ENCODE data around the gene ORC4.
A peak's percentile ranks its signal among the peaks of the same experiment; 100 is the strongest.

ORC4 gene

DNA sequence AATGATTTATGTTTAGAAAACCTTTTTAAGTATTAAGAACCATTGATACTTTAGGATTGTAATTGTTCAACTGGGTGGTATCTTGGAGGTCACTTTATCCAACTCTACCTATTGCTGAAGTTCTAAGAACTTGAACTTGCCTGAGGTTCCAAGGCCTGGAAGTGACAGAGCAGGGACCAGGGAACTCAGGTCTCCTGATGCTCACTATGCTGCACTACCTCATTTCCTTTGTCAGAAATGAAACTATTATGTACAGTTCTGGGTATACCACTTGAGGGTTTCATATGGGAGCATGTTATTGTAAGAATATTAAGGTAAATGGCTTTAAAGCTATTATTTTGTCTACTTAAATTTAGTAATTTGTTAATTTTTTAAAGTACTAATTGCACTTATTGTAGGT lies 3.3 kb upstream of the ORC4 start:
- H3K4me3 ChIP-seq (IDR thresholded peaks at IDR 0.05; ENCODE audit: insufficient read depth, low read depth, low read length), result no peak overlapping the region
- no peaks in the 10 kb centered on the region for H4K20me1 ChIP-seq (ENCODE audit: insufficient read depth)
- H3K4me1 ChIP-seq (ENCODE audit: low read depth, poor library complexity, severe bottlenecking), result peaks cover 28% of the 10 kb centered on the region
- no peak overlapping the region for H3K27ac ChIP-seq
- no peaks in the 10 kb centered on the region for H3K36me3 ChIP-seq (ENCODE audit: insufficient read depth)
- no peaks in the 10 kb centered on the region for H3K27me3 ChIP-seq (ENCODE audit: insufficient read depth, low read depth)
- peak overlapping the region; percentile 66 for H3K4me2 ChIP-seq
- TF ChIP-seq, protein P1, sequence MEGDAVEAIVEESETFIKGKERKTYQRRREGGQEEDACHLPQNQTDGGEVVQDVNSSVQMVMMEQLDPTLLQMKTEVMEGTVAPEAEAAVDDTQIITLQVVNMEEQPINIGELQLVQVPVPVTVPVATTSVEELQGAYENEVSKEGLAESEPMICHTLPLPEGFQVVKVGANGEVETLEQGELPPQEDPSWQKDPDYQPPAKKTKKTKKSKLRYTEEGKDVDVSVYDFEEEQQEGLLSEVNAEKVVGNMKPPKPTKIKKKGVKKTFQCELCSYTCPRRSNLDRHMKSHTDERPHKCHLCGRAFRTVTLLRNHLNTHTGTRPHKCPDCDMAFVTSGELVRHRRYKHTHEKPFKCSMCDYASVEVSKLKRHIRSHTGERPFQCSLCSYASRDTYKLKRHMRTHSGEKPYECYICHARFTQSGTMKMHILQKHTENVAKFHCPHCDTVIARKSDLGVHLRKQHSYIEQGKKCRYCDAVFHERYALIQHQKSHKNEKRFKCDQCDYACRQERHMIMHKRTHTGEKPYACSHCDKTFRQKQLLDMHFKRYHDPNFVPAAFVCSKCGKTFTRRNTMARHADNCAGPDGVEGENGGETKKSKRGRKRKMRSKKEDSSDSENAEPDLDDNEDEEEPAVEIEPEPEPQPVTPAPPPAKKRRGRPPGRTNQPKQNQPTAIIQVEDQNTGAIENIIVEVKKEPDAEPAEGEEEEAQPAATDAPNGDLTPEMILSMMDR (conservative IDR thresholded peaks at IDR 0.05; ENCODE audit: low read depth, low read length), result no peak
- no peak overlapping the region for H2AFZ ChIP-seq (ENCODE audit: low read depth)
- no peak overlapping the region for H3K9ac ChIP-seq
- peaks cover 40% of the 10 kb centered on the region; the same call in 1 of the 2 replicates for H3K79me2 ChIP-seq (ENCODE audit: insufficient read depth, low read depth)

DNA sequence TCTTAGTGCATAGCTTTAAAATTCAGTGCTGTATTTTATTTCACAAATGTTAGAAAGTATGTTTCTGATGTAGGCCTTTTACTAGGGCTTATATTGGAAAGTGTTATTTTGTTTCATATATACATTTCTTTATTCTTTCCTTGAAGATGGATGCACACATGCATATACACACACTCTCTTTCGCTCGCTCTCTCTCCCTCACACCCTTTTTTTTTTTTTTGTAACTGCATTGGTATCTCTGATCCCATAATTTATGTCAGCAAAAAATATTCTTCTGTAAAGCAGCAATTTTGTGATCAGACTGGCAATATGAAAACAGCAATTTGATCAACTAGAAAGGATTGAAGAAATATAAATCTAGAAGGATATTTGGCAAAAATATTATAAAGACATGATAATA lies 2.3 kb upstream of the ORC4 start:
- H3K4me2 ChIP-seq, result peak overlapping the region; percentile 66; the same call in 1 of the 2 replicates
- H3K27ac ChIP-seq, result no peak overlapping the region
- no peak overlapping the region for H3K9ac ChIP-seq
- no peaks in the 10 kb centered on the region for H4K20me1 ChIP-seq (ENCODE audit: insufficient read depth)
- no peaks in the 10 kb centered on the region for H3K36me3 ChIP-seq (ENCODE audit: insufficient read depth)
- TF ChIP-seq, protein P1 (conservative IDR thresholded peaks at IDR 0.05; ENCODE audit: low read depth, low read length), result no peak
- H3K27me3 ChIP-seq (ENCODE audit: insufficient read depth, low read depth), result no peaks in the 10 kb centered on the region
- H3K4me3 ChIP-seq (IDR thresholded peaks at IDR 0.05; ENCODE audit: insufficient read depth, low read depth, low read length), result no peak overlapping the region
- peaks cover 50% of the 10 kb centered on the region; the same call in 1 of the 2 replicates for H3K79me2 ChIP-seq (ENCODE audit: insufficient read depth, low read depth)
- H2AFZ ChIP-seq (ENCODE audit: low read depth), result no peak overlapping the region
- peaks cover 28% of the 10 kb centered on the region for H3K4me1 ChIP-seq (ENCODE audit: low read depth, poor library complexity, severe bottlenecking)

DNA sequence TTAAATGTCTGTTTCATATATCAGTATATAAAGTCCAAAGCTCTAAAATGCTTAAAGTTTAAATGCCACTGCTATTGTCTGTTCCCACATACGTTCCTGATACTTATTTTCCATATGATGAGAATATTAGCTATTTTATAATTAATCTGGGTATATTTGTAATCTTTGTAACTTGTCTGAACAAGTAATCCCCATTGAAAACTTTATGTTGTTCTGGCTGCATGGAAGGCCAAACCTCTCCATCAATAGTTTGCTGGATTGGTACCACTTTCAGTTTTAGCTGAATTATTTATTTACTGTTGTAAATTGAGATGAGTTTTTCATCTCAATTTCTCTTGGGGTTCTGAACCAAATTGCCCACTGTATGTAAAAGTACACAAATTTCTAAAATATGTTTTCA lies 1.8 kb upstream of the ORC4 start:
- peaks cover 53% of the 10 kb centered on the region; the same call in 1 of the 2 replicates for H3K79me2 ChIP-seq (ENCODE audit: insufficient read depth, low read depth)
- H3K27me3 ChIP-seq (ENCODE audit: insufficient read depth, low read depth), result no peaks in the 10 kb centered on the region
- peaks cover 28% of the 10 kb centered on the region for H3K4me1 ChIP-seq (ENCODE audit: low read depth, poor library complexity, severe bottlenecking)
- no peak overlapping the region for H2AFZ ChIP-seq (ENCODE audit: low read depth)
- H3K4me2 ChIP-seq, result peak overlapping the region; percentile 66
- no peaks in the 10 kb centered on the region for H4K20me1 ChIP-seq (ENCODE audit: insufficient read depth)
- TF ChIP-seq, protein P1 (conservative IDR thresholded peaks at IDR 0.05; ENCODE audit: low read depth, low read length), result no peak
- H3K27ac ChIP-seq, result peak overlapping the region; percentile 67; the same call in 1 of the 2 replicates
- H3K4me3 ChIP-seq (IDR thresholded peaks at IDR 0.05; ENCODE audit: insufficient read depth, low read depth, low read length), result no peak overlapping the region
- H3K9ac ChIP-seq, result peak overlapping the region; percentile 59; the same call in 1 of the 2 replicates
- H3K36me3 ChIP-seq (ENCODE audit: insufficient read depth), result no peaks in the 10 kb centered on the region

- Histone ChIP-seq H3K4me1 (ENCODE audit: low read depth, poor library complexity, severe bottlenecking) (peaks cover 28% of the 10 kb centered on the region), H3K79me2 (ENCODE audit: insufficient read depth, low read depth) (peaks cover 58% of the 10 kb centered on the region; the same call in 1 of the 2 replicates), H3K36me3 (ENCODE audit: insufficient read depth) (no peaks in the 10 kb centered on the region), H3K4me2 (peak overlapping the region; percentile 66), H3K4me3 (IDR thresholded peaks at IDR 0.05; ENCODE audit: insufficient read depth, low read depth, low read length) (no peak overlapping the region), H3K9ac (peak overlapping the region; percentile 59; the same call in 1 of the 2 replicates), H4K20me1 (ENCODE audit: insufficient read depth) (no peaks in the 10 kb centered on the region), H3K27ac (peak overlapping the region; percentile 67; the same call in 1 of the 2 replicates), H3K27me3 (ENCODE audit: insufficient read depth, low read depth) (no peaks in the 10 kb centered on the region), H2AFZ (ENCODE audit: low read depth) (peak overlapping the region; percentile 44; the same call in 1 of the 2 replicates)
- TF ChIP-seq, protein P1 (conservative IDR thresholded peaks at IDR 0.05; ENCODE audit: low read depth, low read length), result no peak
These were observed 1.3 kb upstream of the ORC4 start for GRCh38 chr2:148021886-148022285.

Measured in KMS-11 (cell line).